HEK293 (cell line): ENCODE data around the gene OR13J1.

Source experiments
- CTCF ChIA-PET: fragments of 350-600 bp; formaldehyde crosslinking; extraction: SDS; loops from one replicate; lab custom pipeline; 2021; ENCODE audit warnings: antibody characterized with exemption; lab: Yijun Ruan, JAX
- POLR2A ChIA-PET: fragments of 300-600 bp; formaldehyde crosslinking; extraction: SDS; loops from one replicate; lab custom pipeline; 2020; ENCODE audit warnings: antibody characterized with exemption, inconsistent platforms; lab: Yijun Ruan, JAX
- H3K27ac ChIP-seq: fragments of 200-500 bp; sonication (Bioruptor generic); 2 replicates; pipeline ENCODE4 v1.5.1; 2014; ENCODE audit warnings: low read depth, low read length, control low read depth, inconsistent platforms; ENCODE audit errors: extremely low read depth
- H3K36me3 ChIP-seq, 2 experiments: fragments of 200-500 bp in 1 of 2; sonication (Bioruptor generic) in 1 of 2; 1 replicate in 1 of 2; 2 replicates in 1 of 2; pipeline ENCODE4 v1.5.1; 2014 to 2017; ENCODE audit warnings: inconsistent platforms in 2 of 2, low read length in 2 of 2; ENCODE audit not compliant: control insufficient read depth in 2 of 2, insufficient read depth in 1 of 2
- H3K4me1 ChIP-seq: fragments of 200-500 bp; sonication (Bioruptor generic); 2 replicates; pipeline ENCODE4 v1.5.1; 2014; ENCODE audit warnings: mild to moderate bottlenecking, low read length, inconsistent platforms; ENCODE audit not compliant: control insufficient read depth, insufficient read depth
- H3K4me3 ChIP-seq: 2 replicates; pipeline ENCODE4 v1.5.1; 2011; ENCODE audit warnings: low read depth, mild to moderate bottlenecking, control low read depth, low read length, moderate library complexity
- H3K9me3 ChIP-seq: fragments of 200-500 bp; sonication (Bioruptor generic); 2 replicates; pipeline ENCODE4 v1.5.1; 2014; ENCODE audit warnings: low read depth, low read length, inconsistent platforms; ENCODE audit not compliant: control insufficient read depth, insufficient read depth
- GFI1B ChIP-seq: fragments of 450-650 bp; formaldehyde crosslinking; IDR thresholded peaks from 2 replicates; pipeline ENCODE4 v1.5.1; 2016; ENCODE audit warnings: missing biosample characterization, missing genetic modification characterization
- GLI2 ChIP-seq: fragments of 450-650 bp; formaldehyde crosslinking; IDR thresholded peaks from 2 replicates; pipeline ENCODE4; 2017; ENCODE audit warnings: missing biosample characterization, missing genetic modification characterization, low read depth, borderline replicate concordance
- KLF8 ChIP-seq: fragments of 450-650 bp; formaldehyde crosslinking; IDR thresholded peaks from 2 replicates; pipeline ENCODE4 v1.5.1; 2016; ENCODE audit warnings: missing biosample characterization, missing genetic modification characterization
- KLF9 ChIP-seq: fragments of 450-650 bp; formaldehyde crosslinking; IDR thresholded peaks from 2 replicates; pipeline ENCODE4 v1.5.1; 2016; ENCODE audit warnings: missing biosample characterization, missing genetic modification characterization, low read depth
- REST ChIP-seq: fragments of 450-650 bp; formaldehyde crosslinking; IDR thresholded peaks from 2 replicates; pipeline ENCODE4 v1.5.1; 2016; ENCODE audit warnings: missing biosample characterization, missing genetic modification characterization
- SCRT2 ChIP-seq: fragments of 450-650 bp; formaldehyde crosslinking; IDR thresholded peaks from 2 replicates; pipeline ENCODE4 v1.5.1; 2016; ENCODE audit warnings: missing biosample characterization, missing genetic modification characterization
- ZFP3 ChIP-seq: fragments of 450-650 bp; formaldehyde crosslinking; IDR thresholded peaks from 2 replicates; pipeline ENCODE4 v1.5.1; 2016; ENCODE audit warnings: low read depth, missing biosample characterization, missing genetic modification characterization
- ZIC2 ChIP-seq: fragments of 450-650 bp; formaldehyde crosslinking; IDR thresholded peaks from 2 replicates; pipeline ENCODE4 v1.5.1; 2016; ENCODE audit warnings: missing biosample characterization, missing genetic modification characterization
- ZNF175 ChIP-seq: fragments of 450-650 bp; formaldehyde crosslinking; IDR thresholded peaks from 2 replicates; pipeline ENCODE4 v1.5.1; 2016; ENCODE audit warnings: missing biosample characterization, missing genetic modification characterization
- ZNF202 ChIP-seq: fragments of 450-650 bp; formaldehyde crosslinking; IDR thresholded peaks from 2 replicates; pipeline ENCODE4 v1.5.1; 2016; ENCODE audit warnings: missing biosample characterization, missing genetic modification characterization, borderline replicate concordance
- ZNF211 ChIP-seq: fragments of 450-650 bp; formaldehyde crosslinking; IDR thresholded peaks from 2 replicates; pipeline ENCODE4 v1.5.1; 2016; ENCODE audit warnings: low read depth, missing biosample characterization, missing genetic modification characterization
- ZNF626 ChIP-seq: fragments of 450-650 bp; sonication (Bioruptor Pico); formaldehyde crosslinking; IDR thresholded peaks from 2 replicates; pipeline ENCODE4 v1.5.1; 2018; ENCODE audit warnings: missing biosample characterization, missing genetic modification characterization, inconsistent platforms

The OR13J1 gene

DNA sequence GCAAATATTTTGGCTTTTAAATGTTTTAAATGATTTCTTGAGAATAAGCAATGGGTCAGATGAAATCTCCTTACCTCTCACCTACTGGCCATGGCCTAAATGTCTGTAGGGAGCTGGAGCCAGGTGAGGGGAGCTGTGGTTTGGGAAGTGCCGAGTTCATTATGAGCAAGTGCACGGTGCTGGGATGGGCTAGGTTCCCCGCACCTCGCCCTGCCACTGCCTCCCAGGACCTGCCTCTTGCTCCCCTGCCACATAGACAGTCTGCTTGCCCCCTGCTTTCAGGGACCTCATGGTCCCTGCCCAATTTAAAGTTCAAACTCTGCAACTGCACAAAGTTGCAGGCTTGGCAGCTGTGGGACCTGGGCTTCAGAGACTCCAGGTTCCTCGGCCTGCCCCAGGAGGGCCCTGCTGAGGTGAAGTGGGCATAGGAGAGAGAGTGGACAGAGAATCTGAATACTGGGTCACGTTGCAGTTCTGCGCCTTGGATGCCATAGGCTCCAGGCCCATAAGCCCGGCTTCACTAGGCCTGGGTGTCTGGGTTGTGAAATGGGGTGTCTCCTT is 5.4 kb downstream of the OR13J1 start:
- CTCF ChIA-PET: interaction anchor here (1.1 to 4.1 kb wide), 3 partner anchors 7 to 38 kb away, joined by 5 to 26 read pairs (median 6); no protein-coding TSS in a partner anchor
- H3K36me3 ChIP-seq: no peaks in the 10 kb centered on the region
- TF ChIP-seq KLF9 (tag by site-specific recombination) (no peak), ZNF202 (tag by site-specific recombination) (no peak), REST (tag by site-specific recombination) (no peak)
- TF ChIP-seq, all 188 proteins: peak for 0
- Histone ChIP-seq H3K9me3 (no peaks in the 10 kb centered on the region), H3K4me3 (no peak overlapping the region), H3K27ac (no peak overlapping the region), H3K4me1 (no peaks in the 10 kb centered on the region)
- POLR2A ChIA-PET: no interaction called here

- H3K36me3 ChIP-seq: no peaks in the 10 kb centered on the region
- no peak overlapping the region for H3K27ac ChIP-seq
- POLR2A ChIA-PET: no interaction called here
- TF ChIP-seq GFI1B (tag by site-specific recombination): no peak
- TF ChIP-seq ZIC2: peak; percentile 51; the same call in 1 of the 2 replicates
- H3K4me1 ChIP-seq: no peaks in the 10 kb centered on the region
- no peaks in the 10 kb centered on the region for H3K9me3 ChIP-seq
- H3K4me3 ChIP-seq: no peak overlapping the region
- CTCF ChIA-PET: interaction anchor here (1.1 to 4.1 kb wide), 3 partner anchors 9 to 37 kb away, joined by 5 to 26 read pairs (median 6); no protein-coding TSS in a partner anchor
These were observed 6.6 kb downstream of the OR13J1 start for GRCh38 chr9:35863583-35863982.

- TF ChIP-seq GLI2 (no peak), ZNF175 (tag by site-specific recombination) (no peak), ZFP3 (tag by site-specific recombination) (no peak)
- TF ChIP-seq, all 188 proteins: peak for 0
- POLR2A ChIA-PET: no interaction called here
- Histone ChIP-seq H3K4me1 (no peaks in the 10 kb centered on the region), H3K4me3 (no peak overlapping the region), H3K36me3 (no peaks in the 10 kb centered on the region), H3K9me3 (no peaks in the 10 kb centered on the region), H3K27ac (no peak overlapping the region)
- CTCF ChIA-PET: interaction anchor here (0.9 to 4.1 kb wide), 3 partner anchors 19 to 72 kb away, joined by 3 to 26 read pairs (median 3); no protein-coding TSS in a partner anchor
These were observed 7.9 kb downstream of the OR13J1 start for GRCh38 chr9:35862328-35862727.

DNA sequence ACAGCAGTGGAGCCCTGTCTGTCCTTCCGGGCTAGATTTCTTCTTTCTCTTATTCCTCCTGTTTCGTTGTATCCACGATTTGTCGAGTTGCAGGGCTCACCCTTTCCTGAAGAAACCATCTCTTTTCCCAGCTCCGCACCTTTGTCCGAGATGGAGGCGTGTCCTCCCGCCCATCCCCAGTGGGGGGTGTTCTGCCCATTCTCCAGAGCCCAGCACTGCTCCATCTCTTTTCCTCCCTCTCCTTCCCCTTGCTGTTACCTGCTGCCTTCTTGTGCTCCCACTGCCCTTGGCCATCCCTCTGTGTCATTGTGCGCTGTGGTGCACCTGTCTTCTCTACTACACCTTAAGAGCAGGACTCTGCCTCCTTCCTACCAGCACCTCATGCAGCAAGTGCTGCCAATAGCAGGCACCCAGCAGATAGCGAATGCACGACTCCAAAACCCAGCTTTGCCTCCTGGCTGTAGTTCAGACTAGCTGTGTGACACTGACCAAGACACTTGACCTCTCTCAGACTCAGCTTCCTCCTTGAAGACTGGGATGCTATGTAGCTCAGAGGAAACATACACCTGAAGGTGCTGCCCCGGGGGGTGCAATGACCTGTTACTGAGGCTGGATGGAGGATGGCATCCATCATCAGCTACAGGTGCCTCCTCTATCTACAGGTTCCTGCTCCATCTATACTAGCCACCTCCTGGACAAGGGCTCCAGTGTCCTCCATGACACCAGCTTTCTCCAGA is 8.9 kb downstream of the OR13J1 start:
- ChIA-PET CTCF (interaction anchor here (1.0 to 4.1 kb wide), 3 partner anchors 20 to 71 kb away, joined by 3 to 26 read pairs (median 3); no protein-coding TSS in a partner anchor), POLR2A (no interaction called here)

More for the DNA sequence above, 8.9 kb downstream of the OR13J1 start:
- Histone ChIP-seq H3K9me3 (no peaks in the 10 kb centered on the region), H3K4me1 (no peaks in the 10 kb centered on the region)
- peak; percentile 59 for TF ChIP-seq SCRT2 (tag by site-specific recombination)
- no peak for TF ChIP-seq KLF8 (tag by site-specific recombination)
- no peak for TF ChIP-seq ZNF175 (tag by site-specific recombination)
- TF ChIP-seq ZNF626 (tag by site-specific recombination): no peak
- TF ChIP-seq ZNF211 (tag by site-specific recombination): no peak
- TF ChIP-seq, all 188 proteins: peak for 1
- H3K4me3 ChIP-seq: no peak overlapping the region
- no peak overlapping the region for H3K27ac ChIP-seq
- no peaks in the 10 kb centered on the region for H3K36me3 ChIP-seq
